GM12874 (cell line): ENCODE data around the gene SLC9A8.

Source experiments
- CTCF ChIP-seq: IDR thresholded peaks from 2 replicates; pipeline ENCODE4 v1.5.1; 2011; ENCODE audit warnings: low read depth, mild to moderate bottlenecking, control low read depth, low read length, moderate library complexity; ENCODE audit not compliant: insufficient read depth

Gene SLC9A8

GRCh38 chr20:49825521-49826033 lies 12.9 kb downstream of the SLC9A8 start:
- no peak for TF ChIP-seq CTCF

- TF ChIP-seq CTCF: no peak
These were observed 18.6 kb downstream of the SLC9A8 start for GRCh38 chr20:49831022-49831769.

- no peak for TF ChIP-seq CTCF
These were observed 19.4 kb downstream of the SLC9A8 start for GRCh38 chr20:49831770-49832631.

GRCh38 chr20:49832632-49833327 lies 20.2 kb downstream of the SLC9A8 start:
- TF ChIP-seq CTCF: no peak

- no peak for TF ChIP-seq CTCF
These were observed 20.9 kb downstream of the SLC9A8 start for GRCh38 chr20:49833483-49833882.

- no peak for TF ChIP-seq CTCF
These were observed 22.4 kb downstream of the SLC9A8 start for GRCh38 chr20:49835031-49835430.

- TF ChIP-seq CTCF: no peak
These were observed 25.9 kb downstream of the SLC9A8 start for GRCh38 chr20:49838546-49838945.
